ENCODE data around the gene ANO9.

The ANO9 gene

DNA sequence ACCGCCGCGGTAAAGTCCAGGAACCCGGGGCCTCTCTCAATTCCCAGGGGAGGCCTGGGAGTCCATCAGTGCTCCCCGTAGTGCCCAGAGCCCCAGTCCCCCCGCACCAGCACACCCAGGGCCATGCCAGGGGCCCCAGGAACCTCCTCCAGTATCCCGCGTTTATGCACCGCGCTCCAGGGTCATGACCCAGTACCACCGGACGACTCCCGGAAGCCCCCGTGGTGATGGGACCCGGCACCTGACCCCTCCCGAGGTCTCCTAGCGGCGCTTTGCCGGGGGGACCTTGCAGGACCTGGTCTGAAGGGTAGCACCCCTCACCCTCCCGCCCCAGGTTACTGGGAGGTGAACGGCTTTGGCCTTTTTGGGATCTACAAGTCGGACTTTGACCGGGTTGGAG lies 61.3 kb downstream of the ANO9 start:
- DNase-seq (ENCODE audit: extremely low read depth, insufficient read length): no peak
- no peak for TF ChIP-seq CTCF (IDR thresholded peaks at IDR 0.05; ENCODE audit: insufficient read depth, low read length, poor library complexity, severe bottlenecking)
- no peak overlapping the region for H3K4me3 ChIP-seq (replicated peaks; ENCODE audit: low read depth, low read length)
- H3K36me3 ChIP-seq (ENCODE audit: control insufficient read depth, insufficient read depth, low read length): no peaks in the 10 kb centered on the region
- H3K27me3 ChIP-seq (replicated peaks; ENCODE audit: control insufficient read depth, insufficient read depth, low read length): no peaks in the 10 kb centered on the region; the same call in 1 of the 2 replicates

DNA sequence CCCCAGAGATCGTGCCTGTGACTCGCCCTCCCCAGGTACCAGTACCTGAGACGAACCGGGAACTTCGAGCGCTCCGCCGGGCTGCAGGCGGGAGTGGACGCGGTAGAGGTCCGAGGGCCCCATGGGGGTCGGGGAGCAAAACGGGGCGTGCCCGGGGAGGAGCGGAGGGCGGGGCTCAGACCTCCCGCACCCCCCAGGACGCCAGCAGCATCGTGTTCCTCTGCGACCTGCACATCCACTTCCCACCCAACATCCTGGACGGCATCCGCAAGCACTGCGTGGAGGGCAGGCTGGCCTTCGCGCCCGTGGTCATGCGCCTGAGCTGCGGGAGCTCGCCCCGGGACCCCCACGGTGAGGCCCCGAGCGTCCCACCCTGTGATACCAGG lies 61.7 kb downstream of the ANO9 start:
- H3K4me3 ChIP-seq (replicated peaks; ENCODE audit: low read depth, low read length): no peak overlapping the region
- DNase-seq (ENCODE audit: extremely low read depth, insufficient read length): no peak
- H3K36me3 ChIP-seq (ENCODE audit: control insufficient read depth, insufficient read depth, low read length): no peaks in the 10 kb centered on the region
- no peaks in the 10 kb centered on the region; the same call in 1 of the 2 replicates for H3K27me3 ChIP-seq (replicated peaks; ENCODE audit: control insufficient read depth, insufficient read depth, low read length)
- no peak for TF ChIP-seq CTCF (IDR thresholded peaks at IDR 0.05; ENCODE audit: insufficient read depth, low read length, poor library complexity, severe bottlenecking)

DNA sequence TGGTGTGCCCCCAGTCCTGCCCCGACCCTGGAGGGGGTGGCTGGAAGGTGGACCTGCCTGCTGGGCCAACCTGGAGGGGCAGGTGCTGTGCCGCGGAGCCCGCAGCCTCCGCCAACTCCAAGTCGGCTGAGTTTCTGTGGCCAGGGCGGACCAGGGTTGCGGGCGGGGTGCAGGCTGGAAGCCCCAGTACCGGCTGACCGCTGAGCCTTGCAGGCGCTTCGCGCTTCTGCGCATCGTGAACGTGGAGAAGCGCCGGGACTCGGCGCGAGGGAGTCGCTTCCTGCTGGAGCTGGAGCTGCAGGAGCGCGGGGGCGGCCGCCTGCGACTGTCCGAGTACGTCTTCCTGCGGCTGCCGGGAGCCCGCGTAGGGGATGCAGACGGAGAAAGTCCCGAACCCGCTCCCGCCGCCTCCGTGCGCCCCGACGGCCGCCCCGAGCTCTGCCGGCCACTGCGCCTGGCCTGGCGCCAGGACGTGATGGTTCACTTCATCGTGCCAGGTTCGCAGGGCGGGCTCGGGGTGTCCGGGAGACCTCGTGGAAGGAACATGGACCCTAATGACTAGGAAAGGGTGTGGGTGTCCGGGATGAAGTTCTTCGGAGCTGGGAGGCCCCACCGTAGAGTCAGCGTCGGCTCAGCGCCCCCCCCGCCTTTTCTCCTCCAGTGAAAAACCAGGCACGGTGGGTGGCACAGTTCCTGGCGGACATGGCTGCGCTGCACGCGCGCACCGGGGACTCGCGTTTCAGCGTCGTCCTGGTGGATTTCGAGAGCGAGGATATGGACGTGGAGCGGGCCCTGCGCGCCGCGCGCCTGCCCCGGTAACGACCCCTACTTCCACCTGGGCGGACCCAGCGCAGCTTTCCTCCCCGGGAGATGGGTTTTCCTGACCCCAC lies 62.4 kb downstream of the ANO9 start:
- DNase-seq (ENCODE audit: extremely low read depth, insufficient read length): no peak
- Histone ChIP-seq H3K27me3 (replicated peaks; ENCODE audit: control insufficient read depth, insufficient read depth, low read length) (no peaks in the 10 kb centered on the region; the same call in 1 of the 2 replicates), H3K4me3 (replicated peaks; ENCODE audit: low read depth, low read length) (no peak overlapping the region), H3K36me3 (ENCODE audit: control insufficient read depth, insufficient read depth, low read length) (no peaks in the 10 kb centered on the region)
- no peak for TF ChIP-seq CTCF (IDR thresholded peaks at IDR 0.05; ENCODE audit: insufficient read depth, low read length, poor library complexity, severe bottlenecking)

GRCh38 chr11:377883-378500 lies 63.8 kb downstream of the ANO9 start:
- H3K4me3 ChIP-seq (replicated peaks; ENCODE audit: low read depth, low read length): no peak overlapping the region
- H3K27me3 ChIP-seq (replicated peaks; ENCODE audit: control insufficient read depth, insufficient read depth, low read length): no peaks in the 10 kb centered on the region; the same call in 1 of the 2 replicates
- TF ChIP-seq CTCF (IDR thresholded peaks at IDR 0.05; ENCODE audit: insufficient read depth, low read length, poor library complexity, severe bottlenecking): no peak
- no peaks in the 10 kb centered on the region for H3K36me3 ChIP-seq (ENCODE audit: control insufficient read depth, insufficient read depth, low read length)
- no peak for DNase-seq (ENCODE audit: extremely low read depth, insufficient read length)

DNA sequence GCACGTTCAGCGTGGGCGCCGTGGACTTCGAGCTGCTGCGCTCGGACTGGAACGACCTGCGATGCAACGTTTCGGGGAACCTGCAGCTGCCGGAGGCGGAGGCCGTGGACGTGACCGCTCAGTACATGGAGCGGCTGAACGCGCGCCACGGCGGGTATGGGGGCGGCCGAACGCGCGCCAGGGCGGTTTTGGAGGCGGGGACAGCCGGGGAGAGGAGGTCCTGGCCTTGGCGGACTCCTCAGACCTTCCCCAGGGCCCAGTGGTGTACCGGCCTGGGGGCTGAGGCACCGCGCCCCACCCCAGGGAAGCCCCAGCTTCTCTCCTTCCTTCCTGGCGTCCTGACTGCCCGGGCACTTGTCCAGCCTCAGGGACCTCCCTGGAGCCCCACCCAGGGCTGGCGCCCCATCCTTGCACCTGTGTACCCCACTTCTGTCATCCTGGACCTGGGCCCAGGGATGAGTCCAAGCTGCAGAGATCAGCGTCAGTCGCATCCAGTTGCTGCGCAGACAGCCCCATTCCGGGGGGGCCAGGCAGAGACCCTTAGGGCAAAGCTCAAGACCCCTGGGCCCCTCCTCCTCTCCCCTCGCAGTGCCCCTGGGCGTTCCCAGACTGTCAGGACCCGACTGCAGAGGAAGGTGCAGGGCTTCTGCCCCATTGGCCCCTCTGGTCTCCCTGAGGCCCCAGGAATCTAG lies 64.5 kb downstream of the ANO9 start:
- Histone ChIP-seq H3K27me3 (replicated peaks; ENCODE audit: control insufficient read depth, insufficient read depth, low read length) (no peaks in the 10 kb centered on the region), H3K4me3 (replicated peaks; ENCODE audit: low read depth, low read length) (no peak overlapping the region), H3K36me3 (ENCODE audit: control insufficient read depth, insufficient read depth, low read length) (no peaks in the 10 kb centered on the region)
- no peak for TF ChIP-seq CTCF (IDR thresholded peaks at IDR 0.05; ENCODE audit: insufficient read depth, low read length, poor library complexity, severe bottlenecking)
- DNase-seq (ENCODE audit: extremely low read depth, insufficient read length): no peak

Measured in GM06990 (cell line).